Measurements from ENCODE around the gene UGT2A1.
A peak's percentile ranks its signal among the peaks of the same experiment; 100 is the strongest.
"Not testable (repeated sequence)": the region's sequence is repeated elsewhere in the genome, so short reads cannot be mapped to it uniquely, and the experiment has no call there.

The UGT2A1 gene

GRCh38 chr4:69653147-69653546 is at the start of gene UGT2A1:
Gene UGT2A1, minus strand, starts transcription at chr4:69653247. Its CDS starts 5,603 bp downstream, at chr4:69647644.
- DNase-seq, result no peak

GRCh38 chr4:69702201-69702600 is 49.2 kb upstream of the UGT2A1 start:
- DNase-seq, result no peak

- no peak for DNase-seq
Observed at GRCh38 chr4:69701696-69702095, 48.6 kb upstream of the UGT2A1 start.

- no peak for DNase-seq
Observed at GRCh38 chr4:69697536-69698242, 44.6 kb upstream of the UGT2A1 start.

GRCh38 chr4:69689599-69689998 is 36.6 kb upstream of the UGT2A1 start:
- peak; percentile 44 for DNase-seq

GRCh38 chr4:69684804-69685203 is 31.8 kb upstream of the UGT2A1 start:
- DNase-seq, result no peak

- no peak for DNase-seq
Observed at GRCh38 chr4:69668680-69669079, 15.6 kb upstream of the UGT2A1 start.

GRCh38 chr4:69664009-69664408 is 11.0 kb upstream of the UGT2A1 start:
- DNase-seq, result not testable (repeated sequence)

- DNase-seq, result not testable (repeated sequence)
Observed at GRCh38 chr4:69661130-69661803, 8.2 kb upstream of the UGT2A1 start.

- DNase-seq, result no peak
Observed at GRCh38 chr4:69658133-69658532, 5.1 kb upstream of the UGT2A1 start.

- DNase-seq, result no peak
Observed at GRCh38 chr4:69656653-69657158, 3.7 kb upstream of the UGT2A1 start.

- DNase-seq, result no peak
Observed at GRCh38 chr4:69650872-69651271, 2.2 kb downstream of the UGT2A1 start.

GRCh38 chr4:69649629-69650028 is 3.4 kb downstream of the UGT2A1 start:
- no peak for DNase-seq

- DNase-seq, result no peak
Observed at GRCh38 chr4:69649207-69649606, 3.8 kb downstream of the UGT2A1 start.

GRCh38 chr4:69642961-69643360 is 10.1 kb downstream of the UGT2A1 start:
- DNase-seq, result no peak

- DNase-seq, result no peak
Observed at GRCh38 chr4:69640289-69640688, 12.8 kb downstream of the UGT2A1 start.

GRCh38 chr4:69639542-69639941 is 13.5 kb downstream of the UGT2A1 start, which contains the start of gene UGT2A2:
Gene UGT2A2, minus strand, starts transcription at chr4:69639642. Its CDS starts 2 bp downstream, at chr4:69639640.
- no peak for DNase-seq

- DNase-seq, result peak; percentile 32
Observed at GRCh38 chr4:69617083-69617694, 35.9 kb downstream of the UGT2A1 start.

GRCh38 chr4:69610484-69610883 is 42.6 kb downstream of the UGT2A1 start:
- no peak for DNase-seq

GRCh38 chr4:69601065-69601464 is 52.0 kb downstream of the UGT2A1 start:
- DNase-seq, result no peak

GRCh38 chr4:69600013-69600412 is 53.0 kb downstream of the UGT2A1 start:
- DNase-seq, result no peak

- DNase-seq, result no peak
Observed at GRCh38 chr4:69594382-69594781, 58.7 kb downstream of the UGT2A1 start.

- no peak for DNase-seq
Observed at GRCh38 chr4:69591364-69591763, 61.7 kb downstream of the UGT2A1 start.

GRCh38 chr4:69589884-69590283 is 63.2 kb downstream of the UGT2A1 start:
- DNase-seq, result no peak
